ENCODE results near the gene GATA6.
"Not testable (repeated sequence)": the region's sequence is repeated elsewhere in the genome, so short reads cannot be mapped to it uniquely, and the experiment has no call there.

The GATA6 gene

DNA sequence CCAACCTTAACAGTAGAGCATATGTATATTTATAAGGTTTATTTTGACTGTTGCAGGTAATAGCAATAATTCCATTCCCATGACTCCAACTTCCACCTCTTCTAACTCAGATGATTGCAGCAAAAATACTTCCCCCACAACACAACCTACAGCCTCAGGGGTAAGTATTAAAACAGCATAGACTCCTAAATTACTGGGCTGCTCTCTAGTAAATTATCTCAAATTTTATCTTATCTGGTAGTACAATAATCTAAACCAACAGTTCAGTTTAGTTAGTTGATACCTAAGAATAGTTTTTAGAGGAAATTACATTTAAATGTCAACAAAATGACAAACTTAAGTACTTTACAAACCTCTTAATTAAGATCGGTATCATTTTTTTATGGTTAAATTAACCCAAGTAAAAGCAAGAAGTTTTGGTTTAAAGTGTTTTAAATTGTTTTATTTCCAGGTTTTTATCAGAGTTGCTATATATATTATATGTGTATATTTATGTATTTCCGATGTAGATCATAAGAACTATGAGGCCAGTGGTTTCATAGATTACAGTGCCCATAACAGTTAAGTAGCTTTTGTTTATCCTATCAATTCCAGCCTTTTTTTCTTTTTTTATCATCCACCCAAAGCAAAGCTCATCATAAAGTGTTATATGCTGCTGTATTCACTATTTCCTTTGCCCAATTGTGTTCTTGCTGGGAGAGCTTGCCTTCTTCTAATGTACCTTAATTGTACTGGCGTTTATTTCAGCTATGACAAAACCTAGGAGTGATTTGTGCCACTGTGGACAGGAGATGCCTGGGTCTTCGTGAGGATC, 13.7 kb downstream of the GATA6 start:
- no peak for DNase-seq (ENCODE audit: low spot score)

DNA sequence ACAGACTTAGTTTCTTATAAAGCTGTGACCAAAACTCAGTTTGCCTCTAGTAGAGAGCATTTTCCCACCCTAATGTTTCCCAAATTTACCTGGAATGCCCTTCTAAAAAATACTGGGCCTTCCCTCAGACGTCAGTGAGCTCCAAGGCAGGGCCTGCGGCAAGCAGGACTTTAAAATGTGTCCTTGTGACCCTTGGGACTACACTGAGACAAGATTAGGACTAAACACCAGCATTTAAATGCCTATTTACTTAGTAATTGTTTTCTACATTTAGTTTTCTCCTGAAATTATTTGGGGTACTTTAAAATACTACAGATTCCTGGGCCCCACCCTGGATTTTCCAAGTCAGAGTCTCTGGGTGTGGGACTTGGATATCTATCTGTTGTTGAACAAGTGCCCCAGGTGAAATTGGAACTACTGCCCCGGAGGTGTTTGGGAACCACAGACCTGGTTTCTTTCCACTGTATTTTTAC, 14.3 kb downstream of the GATA6 start:
- no peak for DNase-seq (ENCODE audit: low spot score)

DNA sequence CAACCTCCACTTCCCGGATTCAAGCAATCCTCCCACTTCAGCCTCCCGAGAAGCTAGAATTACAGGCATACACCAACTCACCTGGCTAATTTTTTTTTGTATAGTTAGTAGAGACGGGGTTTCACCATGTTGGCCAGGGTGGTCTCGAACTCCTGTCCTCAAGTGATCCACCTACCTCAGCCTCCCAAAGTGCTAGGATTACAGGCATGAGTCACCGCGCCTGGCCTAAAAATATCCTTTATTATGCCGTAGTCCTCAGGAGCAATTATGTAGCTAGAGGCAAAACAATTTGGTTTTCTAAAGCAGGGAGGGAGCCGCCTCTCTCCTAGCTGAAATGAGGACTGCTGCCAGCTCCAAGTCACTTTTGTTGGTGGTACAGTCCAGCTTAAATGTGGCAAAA, 15.2 kb downstream of the GATA6 start:
- not testable (repeated sequence) for DNase-seq (ENCODE audit: low spot score)

GRCh38 chr18:22185273-22185672, 15.9 kb downstream of the GATA6 start:
- DNase-seq (ENCODE audit: low spot score) = no peak

DNA sequence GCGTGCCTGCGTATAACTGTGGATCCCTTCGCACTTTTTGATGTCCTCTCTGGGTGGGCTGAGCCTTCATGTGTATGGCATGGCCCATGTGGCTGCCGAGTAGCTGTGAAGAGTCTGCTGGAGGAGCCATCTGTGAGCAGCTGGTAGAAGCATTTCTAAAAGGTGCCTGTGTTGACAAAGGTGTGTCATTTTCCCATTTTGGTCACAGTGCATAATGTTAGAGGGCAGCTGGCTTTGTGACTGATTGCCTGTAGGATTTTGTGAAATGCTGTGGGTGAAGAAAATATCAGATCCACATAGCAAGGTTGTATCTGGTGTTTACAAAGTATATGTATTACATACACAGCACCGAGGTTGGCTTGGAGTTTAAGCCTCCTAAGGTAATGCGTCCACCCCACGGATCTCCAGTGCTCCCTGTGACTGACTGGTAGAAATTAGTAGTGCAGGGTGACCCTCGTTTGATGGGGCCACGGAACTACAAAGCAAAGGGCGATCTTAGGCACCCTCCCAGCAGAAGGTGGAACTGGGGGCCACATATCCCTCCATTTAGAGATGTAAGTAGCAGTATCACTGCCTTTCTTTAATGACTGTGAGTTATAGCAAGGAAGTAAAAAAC, 16.5 kb downstream of the GATA6 start:
- no peak for DNase-seq (ENCODE audit: low spot score)

- DNase-seq (ENCODE audit: low spot score) = no peak
Observed at GRCh38 chr18:22186484-22186971, 17.1 kb downstream of the GATA6 start.

DNA sequence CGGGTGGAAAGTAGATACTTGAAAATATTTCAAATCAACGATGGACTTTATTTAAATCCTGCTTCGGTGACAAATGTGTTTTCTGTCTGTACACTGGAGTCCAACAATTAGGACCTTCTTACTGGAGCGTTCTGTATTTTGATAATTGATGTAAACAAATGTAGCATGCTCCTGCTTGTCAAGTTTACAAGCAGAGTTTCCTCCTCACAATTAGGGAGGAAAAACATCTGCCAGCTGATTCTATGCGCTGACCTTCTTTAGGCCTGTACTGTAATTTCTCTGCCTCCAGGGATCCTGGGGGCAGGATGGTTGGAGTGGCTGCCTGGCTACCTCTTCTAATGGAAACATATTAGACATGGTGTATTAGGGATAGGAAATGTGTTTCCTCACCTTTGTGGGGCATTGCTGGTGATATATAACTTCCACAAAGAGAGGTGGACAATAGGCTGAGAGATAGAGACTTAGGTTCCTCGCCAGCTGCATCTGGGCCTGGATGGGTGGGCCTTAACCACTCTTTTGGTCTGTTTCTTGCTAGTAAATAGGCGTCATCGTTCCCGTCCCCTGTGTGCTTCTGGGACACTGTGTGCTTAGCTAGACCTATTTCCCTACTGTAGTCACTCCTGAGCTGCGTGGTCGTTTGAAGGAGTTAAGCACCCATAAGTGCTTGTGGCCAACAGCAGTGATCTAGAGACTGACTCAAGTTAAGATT, 19.3 kb downstream of the GATA6 start:
- DNase-seq (ENCODE audit: low spot score) = no peak

GRCh38 chr18:22189449-22190166, 20.2 kb downstream of the GATA6 start:
- DNase-seq (ENCODE audit: low spot score) = no peak

- no peak for DNase-seq (ENCODE audit: low spot score)
Observed at GRCh38 chr18:22191346-22191695, 21.9 kb downstream of the GATA6 start.

DNA sequence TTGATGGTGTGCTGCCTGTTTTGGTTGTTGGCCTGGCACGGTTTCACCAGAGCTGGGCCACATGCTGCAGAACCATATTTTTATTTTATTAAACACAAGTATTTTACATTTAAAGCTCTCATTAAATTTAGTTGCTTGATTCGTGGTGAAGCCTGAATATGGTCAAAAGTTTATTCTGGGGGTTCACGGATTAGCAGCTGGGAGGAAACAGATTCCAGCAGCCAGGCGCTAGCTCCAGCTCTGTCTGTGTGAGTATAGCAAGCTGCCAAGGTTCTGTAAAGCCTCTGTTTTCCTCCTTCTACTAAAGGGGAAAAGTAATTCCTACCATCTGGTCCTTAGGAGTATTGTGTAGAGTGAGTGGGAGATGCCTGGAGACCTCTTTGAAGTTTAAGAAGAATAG, 22.5 kb downstream of the GATA6 start:
- no peak for DNase-seq (ENCODE audit: low spot score)

- no peak for DNase-seq (ENCODE audit: low spot score)
Observed at GRCh38 chr18:22193466-22193865, 24.1 kb downstream of the GATA6 start.

DNA sequence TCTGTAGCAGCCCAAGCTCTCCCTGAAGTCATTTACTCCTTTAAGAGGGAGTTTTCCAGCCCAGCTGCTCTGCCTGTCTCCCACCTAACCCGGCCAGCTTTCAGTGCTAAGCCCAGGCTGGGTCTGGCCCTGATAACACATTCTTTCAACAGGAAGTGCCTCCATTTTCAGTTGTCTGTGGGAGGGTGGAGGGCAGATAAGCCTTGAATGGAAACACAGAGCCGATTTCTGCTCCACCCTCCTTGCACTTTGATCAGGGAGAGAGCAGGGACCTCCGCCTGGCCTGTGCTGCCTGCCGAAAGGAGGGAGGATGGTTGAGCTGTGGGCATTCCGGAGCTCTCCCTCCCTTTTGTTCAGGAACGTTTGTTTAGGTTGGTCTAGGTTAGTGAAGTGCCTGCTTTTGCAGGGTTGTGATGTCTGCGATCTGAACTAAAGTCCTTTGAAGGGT, 24.8 kb downstream of the GATA6 start:
- no peak for DNase-seq (ENCODE audit: low spot score)

GRCh38 chr18:22195052-22195451, 25.7 kb downstream of the GATA6 start:
- DNase-seq (ENCODE audit: low spot score) = no peak

DNA sequence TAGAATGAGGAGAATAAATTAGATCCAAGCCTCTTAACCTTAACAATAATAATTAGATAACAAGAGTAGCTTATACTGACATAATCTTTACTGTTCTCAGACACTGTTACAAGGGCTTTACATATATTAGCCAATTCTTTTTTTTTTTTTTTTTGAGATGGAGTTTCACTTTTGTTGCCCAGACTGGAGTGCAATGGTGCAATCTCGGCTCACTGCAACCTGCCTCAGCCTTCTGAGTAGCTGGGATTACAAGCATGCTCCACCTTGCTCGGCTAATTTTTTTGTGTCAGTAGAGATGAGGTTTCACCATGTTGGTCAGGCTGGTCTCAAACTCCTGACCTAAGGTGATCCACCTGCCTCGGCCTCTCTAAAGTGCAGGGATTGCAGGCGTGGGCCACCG, 27.6 kb downstream of the GATA6 start:
- not testable (repeated sequence) for DNase-seq (ENCODE audit: low spot score)

DNA sequence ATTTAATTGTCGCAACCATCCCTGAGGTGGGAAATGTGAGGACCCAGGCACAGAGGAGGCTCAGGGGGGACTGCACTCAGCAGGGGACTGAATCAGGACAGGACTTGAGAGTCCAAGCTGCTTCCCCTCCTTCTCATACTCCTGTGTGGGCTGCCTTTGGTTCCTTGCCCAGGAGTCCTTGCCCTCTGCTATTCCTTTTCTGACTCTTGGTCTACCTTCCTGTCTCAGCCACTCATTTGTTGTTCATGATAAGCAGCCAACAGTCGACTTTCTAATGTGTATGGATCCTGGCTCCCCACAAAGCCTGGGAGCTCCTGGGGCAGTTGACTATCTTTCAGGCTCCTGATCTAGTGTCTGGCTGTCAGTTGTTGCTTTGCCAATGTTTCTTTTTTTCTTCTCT, 28.3 kb downstream of the GATA6 start:
- no peak for DNase-seq (ENCODE audit: low spot score)

- no peak for DNase-seq (ENCODE audit: low spot score)
Observed at GRCh38 chr18:22198163-22198562, 28.8 kb downstream of the GATA6 start.

GRCh38 chr18:22199005-22199404, 29.6 kb downstream of the GATA6 start:
- no peak for DNase-seq (ENCODE audit: low spot score)

DNA sequence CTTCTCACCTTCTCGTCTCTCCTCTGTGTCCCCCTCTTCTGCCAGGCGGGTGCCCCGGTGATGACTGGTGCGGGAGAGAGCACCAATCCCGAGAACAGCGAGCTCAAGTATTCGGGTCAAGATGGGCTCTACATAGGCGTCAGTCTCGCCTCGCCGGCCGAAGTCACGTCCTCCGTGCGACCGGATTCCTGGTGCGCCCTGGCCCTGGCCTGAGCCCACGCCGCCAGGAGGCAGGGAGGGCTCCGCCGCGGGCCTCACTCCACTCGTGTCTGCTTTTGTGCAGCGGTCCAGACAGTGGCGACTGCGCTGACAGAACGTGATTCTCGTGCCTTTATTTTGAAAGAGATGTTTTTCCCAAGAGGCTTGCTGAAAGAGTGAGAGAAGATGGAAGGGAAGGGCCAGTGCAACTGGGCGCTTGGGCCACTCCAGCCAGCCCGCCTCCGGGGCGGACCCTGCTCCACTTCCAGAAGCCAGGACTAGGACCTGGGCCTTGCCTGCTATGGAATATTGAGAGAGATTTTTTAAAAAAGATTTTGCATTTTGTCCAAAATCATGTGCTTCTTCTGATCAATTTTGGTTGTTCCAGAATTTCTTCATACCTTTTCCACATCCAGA, 31.3 kb downstream of the GATA6 start:
- DNase-seq (ENCODE audit: low spot score) = no peak

- DNase-seq (ENCODE audit: low spot score) = no peak
Observed at GRCh38 chr18:22203035-22203434, 33.6 kb downstream of the GATA6 start.

GRCh38 chr18:22203536-22204213, 34.3 kb downstream of the GATA6 start:
- DNase-seq (ENCODE audit: low spot score) = no peak

- DNase-seq (ENCODE audit: low spot score) = no peak
Observed at GRCh38 chr18:22204214-22204536, 34.8 kb downstream of the GATA6 start.
